Measurements from ENCODE around the gene TTL.

DNA sequence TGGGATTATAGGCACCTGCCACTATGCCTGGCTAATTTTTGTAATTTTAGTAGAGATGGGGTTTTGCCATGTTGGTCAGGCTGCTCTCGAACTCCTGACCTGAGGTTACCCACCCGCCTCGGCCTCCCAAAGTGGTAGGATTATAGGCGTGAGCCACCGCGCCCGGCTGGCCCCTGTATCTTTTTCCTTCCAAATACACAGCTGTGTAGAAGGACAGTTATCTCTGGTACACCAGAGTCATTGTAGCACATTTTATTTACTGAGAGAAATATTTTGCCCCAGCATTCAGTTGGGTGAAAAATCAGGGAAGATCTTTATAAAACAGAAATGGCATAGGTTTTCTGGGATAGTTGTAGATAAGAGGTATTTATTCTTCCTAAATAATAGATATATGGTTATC is 36.9 kb downstream of the TTL start:
- TF ChIP-seq, protein P1, sequence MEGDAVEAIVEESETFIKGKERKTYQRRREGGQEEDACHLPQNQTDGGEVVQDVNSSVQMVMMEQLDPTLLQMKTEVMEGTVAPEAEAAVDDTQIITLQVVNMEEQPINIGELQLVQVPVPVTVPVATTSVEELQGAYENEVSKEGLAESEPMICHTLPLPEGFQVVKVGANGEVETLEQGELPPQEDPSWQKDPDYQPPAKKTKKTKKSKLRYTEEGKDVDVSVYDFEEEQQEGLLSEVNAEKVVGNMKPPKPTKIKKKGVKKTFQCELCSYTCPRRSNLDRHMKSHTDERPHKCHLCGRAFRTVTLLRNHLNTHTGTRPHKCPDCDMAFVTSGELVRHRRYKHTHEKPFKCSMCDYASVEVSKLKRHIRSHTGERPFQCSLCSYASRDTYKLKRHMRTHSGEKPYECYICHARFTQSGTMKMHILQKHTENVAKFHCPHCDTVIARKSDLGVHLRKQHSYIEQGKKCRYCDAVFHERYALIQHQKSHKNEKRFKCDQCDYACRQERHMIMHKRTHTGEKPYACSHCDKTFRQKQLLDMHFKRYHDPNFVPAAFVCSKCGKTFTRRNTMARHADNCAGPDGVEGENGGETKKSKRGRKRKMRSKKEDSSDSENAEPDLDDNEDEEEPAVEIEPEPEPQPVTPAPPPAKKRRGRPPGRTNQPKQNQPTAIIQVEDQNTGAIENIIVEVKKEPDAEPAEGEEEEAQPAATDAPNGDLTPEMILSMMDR (IDR thresholded peaks at IDR 0.05), result no peak
- no peak for TF ChIP-seq POLR2A (IDR thresholded peaks at IDR 0.05)

Measured in adrenal gland (tissue), 5 donors.